Endometrial microvascular endothelial cells (primary cell): ENCODE measurements around the gene A4GNT. TPM values are rescaled to one million over a fixed set of nuclear protein-coding genes. Genes with fewer than 3 reads are reported as not detected.
"Not testable (repeated sequence)": the region's sequence is repeated elsewhere in the genome, so short reads cannot be mapped to it uniquely, and the experiment has no call there.

Experiments
- in situ Hi-C: cut with HindIII; loops from 2 replicates; pipeline ENCODE4 v1.10.0; 2017; ENCODE audit warnings: low sequenced_read_pairs, low pct_unique_long_range_greater_than_20kb; ENCODE audit errors: inconsistent ontology term
- total RNA-seq: library from RNA; depleted of rRNA; stranded (reverse); fragments of >200 nt; gene quantifications from one replicate; pipeline ENCODE4 v1.2.3, GENCODE V29; 2015; ENCODE audit errors: inconsistent ontology term

A4GNT gene
- total RNA-seq = not detected

DNA sequence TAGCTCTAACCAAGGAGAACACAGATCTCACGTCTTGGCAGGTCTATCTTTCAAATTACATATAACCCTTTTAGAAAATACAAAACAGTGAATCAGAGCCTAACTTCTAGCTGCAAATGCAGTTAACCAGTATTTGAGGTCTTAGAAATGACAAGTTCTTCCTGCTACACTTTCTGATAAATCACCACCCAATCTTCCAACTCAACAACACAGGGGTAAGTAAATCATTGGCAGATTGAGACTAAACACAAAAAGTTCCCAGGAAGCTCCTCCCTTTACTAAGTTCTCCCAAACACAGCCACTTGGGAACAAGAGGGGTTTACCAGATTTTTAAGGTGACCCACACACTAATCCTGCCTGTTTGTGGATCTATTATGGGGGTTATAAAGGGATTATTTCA is at the start of gene A4GNT:
TSS of gene A4GNT (minus strand) at position 152 of the 400 bp plus-strand sequence. CDS start 1,134 bp downstream, outside the sequence.
- in situ Hi-C loops = no loop called here

GRCh38 chr3:138180375-138181029 is 48.3 kb upstream of the A4GNT start:
- in situ Hi-C loops = no loop called here

GRCh38 chr3:138174421-138175131 is 42.4 kb upstream of the A4GNT start, which contains the start of gene DBR1:
DBR1 (minus strand) TSS chr3:138174921; CDS start chr3:138174795, 126 bp downstream.
- in situ Hi-C loops = no loop called here

GRCh38 chr3:138173769-138174420 is 41.7 kb upstream of the A4GNT start:
- in situ Hi-C loops = no loop called here

- in situ Hi-C loops = no loop called here
These were observed 40.4 kb upstream of the A4GNT start for GRCh38 chr3:138172625-138173024.

DNA sequence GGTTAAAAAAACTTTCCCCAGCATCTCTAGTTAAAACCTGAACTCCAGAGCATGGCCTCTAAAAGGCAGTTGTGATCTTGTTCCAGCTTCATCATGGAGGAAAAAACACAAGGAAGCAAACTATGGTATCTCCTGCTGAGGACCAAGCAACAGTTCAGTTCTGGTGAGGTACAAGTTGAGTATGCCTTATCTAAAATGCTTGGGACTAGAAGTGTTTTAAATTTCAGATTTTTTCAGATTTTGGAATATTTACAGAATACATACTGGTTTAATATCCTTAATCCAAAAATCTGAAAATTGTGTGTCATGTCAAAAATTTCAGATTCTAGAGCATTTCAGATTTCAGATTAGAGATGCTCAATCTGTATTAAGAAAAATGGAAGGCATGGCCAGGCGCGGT is 32.9 kb upstream of the A4GNT start:
- in situ Hi-C loops = no loop called here

DNA sequence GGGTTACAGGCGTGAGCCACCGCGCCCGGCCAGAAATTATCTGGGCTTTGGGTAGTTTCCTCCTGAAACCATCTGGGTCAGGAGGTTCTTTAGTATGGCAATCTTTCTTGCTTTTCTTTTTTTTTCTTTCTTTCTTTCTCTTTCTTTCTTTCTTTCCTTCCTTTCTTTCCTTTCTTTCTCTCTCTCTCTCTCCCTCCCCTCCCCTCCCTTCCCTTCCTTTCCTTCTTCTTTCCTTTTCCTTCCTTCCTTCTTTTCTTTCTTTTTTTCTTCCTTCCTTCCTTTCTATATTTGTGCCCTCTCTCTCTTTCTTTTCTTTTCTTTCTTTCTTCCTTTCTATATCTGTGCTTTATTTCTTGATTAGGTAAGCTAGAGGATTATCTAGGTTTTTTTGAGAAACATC is 25.6 kb upstream of the A4GNT start:
- in situ Hi-C loops = no loop called here

DNA sequence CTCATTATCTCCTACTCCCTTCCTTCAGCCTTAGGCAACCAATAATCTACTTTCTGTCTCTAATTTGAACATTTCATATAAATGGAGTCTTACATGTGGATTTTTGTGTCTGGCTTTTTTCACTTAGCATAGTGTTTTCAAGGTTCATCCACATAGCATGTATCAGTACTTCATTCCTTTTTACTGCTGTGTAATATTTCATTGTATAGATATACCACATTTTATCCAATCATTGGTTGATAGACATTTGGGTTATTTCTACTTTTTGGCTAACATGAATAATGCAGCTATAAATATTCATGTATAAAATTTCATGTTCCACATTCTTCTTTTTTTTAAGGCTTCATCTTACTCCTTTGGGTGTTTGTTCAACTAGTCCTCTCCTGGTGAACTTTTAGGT is 22.3 kb upstream of the A4GNT start:
- in situ Hi-C loops = no loop called here

GRCh38 chr3:138148503-138148902 is 16.3 kb upstream of the A4GNT start:
- in situ Hi-C loops = no loop called here

- in situ Hi-C loops = not testable (repeated sequence)
These were observed 10.0 kb upstream of the A4GNT start for GRCh38 chr3:138142181-138142580.

GRCh38 chr3:138140940-138141339 is 8.8 kb upstream of the A4GNT start:
- in situ Hi-C loops = no loop called here

DNA sequence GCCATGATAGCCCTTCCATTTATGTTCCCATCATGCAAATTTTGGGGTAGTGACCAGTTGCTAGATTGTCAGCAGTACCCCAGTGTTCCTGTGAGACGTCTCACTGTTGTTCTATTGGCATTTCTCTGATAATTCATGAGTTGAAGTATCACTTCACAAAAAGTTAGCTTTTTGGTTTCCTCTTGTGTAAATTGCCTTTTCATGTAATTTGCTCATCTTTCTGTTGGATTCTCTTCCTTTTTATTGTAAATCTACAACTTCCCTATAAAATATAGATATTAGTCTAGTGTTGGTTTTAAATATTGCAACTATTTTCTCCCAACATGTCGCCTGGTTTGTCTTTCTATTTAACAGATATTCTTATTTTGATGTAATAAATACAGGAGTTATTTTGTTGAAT is 7.5 kb upstream of the A4GNT start:
- in situ Hi-C loops = no loop called here

GRCh38 chr3:138137861-138138260 is 5.7 kb upstream of the A4GNT start:
- in situ Hi-C loops = no loop called here

GRCh38 chr3:138136201-138136600 is 4.0 kb upstream of the A4GNT start:
- in situ Hi-C loops = no loop called here

- in situ Hi-C loops = no loop called here
These were observed 3.6 kb upstream of the A4GNT start for GRCh38 chr3:138135833-138136194.

DNA sequence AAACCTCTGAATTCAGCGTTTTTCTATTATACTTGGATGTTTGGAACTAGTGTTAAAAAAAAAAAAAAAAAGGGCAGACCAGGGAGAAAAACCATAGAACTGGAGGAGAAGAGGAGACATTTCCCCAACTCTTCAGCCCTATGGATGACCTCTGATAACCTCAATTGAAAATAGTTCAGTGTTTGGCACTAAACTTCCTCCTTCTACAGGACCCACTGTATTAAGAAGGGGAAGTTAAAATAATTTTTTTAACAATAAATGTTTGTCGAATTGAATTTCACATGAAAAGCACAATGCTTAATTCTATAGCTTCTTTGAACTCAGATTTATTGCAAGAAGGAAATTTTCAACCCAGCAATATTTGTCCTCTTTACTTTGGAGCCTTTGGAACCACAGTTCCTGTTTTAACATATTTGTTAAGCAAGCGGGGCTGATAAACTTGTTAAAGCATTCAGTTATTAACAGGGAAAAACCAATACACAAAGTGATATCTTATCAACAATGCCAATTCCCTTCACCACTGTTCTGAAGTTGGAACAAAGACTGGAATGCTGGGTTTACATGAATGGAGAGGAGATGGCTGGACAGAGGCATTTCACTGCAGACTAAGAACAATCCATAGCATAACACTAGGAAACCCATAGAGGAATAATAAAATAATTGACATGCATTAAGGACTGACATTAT is 3.1 kb upstream of the A4GNT start:
- in situ Hi-C loops = no loop called here

- in situ Hi-C loops = no loop called here
These were observed 4.4 kb downstream of the A4GNT start for GRCh38 chr3:138127636-138128365.

DNA sequence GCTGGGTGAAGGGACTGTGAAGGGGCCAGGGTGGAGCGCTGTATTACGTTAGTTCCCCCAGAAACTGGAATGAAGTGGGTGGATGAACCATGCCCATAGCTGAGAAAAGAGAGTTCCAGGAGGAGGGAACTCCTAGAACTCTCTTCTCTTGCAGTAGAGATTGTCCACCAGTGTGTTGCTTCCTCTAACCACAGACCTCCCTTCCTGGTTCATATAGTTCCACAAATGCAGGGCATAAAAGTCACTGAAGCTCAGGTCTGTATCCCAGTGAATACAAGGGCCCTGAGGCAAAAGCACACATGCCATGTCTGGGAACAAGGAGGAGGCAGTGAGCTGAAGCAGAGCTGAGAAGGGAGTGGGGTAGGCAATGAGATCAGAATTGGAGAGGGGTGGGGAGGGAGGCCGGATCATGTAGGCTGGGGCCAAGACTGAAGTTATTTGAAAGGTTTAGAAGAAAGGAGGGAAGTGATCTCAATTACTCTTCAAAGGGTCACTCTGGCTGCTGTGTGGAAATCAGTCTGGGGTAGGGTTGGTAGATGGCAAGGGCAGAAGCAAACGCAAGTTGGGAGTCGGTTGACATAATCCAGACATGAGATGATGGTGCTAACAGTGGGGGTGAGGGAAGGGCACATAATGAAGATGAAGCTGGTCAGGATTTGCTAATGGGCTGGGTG is 6.5 kb downstream of the A4GNT start:
- in situ Hi-C loops = no loop called here
